Neural progenitor cell (in vitro differentiated cells): ENCODE data around the gene SVOP. TPM values are rescaled to one million over a fixed set of nuclear protein-coding genes. Genes with fewer than 3 reads are reported as not detected.
A peak's percentile ranks its signal among the peaks of the same experiment; 100 is the strongest.
"Not testable (repeated sequence)": the region's sequence is repeated elsewhere in the genome, so short reads cannot be mapped to it uniquely, and the experiment has no call there.

Experiments
- DNase-seq: peaks from one replicate; pipeline ENCODE4 v3.0.0-alpha.2; 2016; ENCODE audit warnings: low spot score
- H2AFZ ChIP-seq: fragments of 200-600 bp; sonication (generic); replicated peaks from 2 replicates; pipeline ENCODE4 v1.6.1; 2016; ENCODE audit warnings: antibody characterized with exemption
- H3F3A ChIP-seq: fragments of 200-600 bp; sonication (generic); 2 replicates; pipeline ENCODE4 v1.6.1; 2016; ENCODE audit warnings: antibody characterized with exemption, low read depth
- H3K27ac ChIP-seq: fragments of 200-600 bp; sonication (generic); 2 replicates; pipeline ENCODE4 v1.5.1; 2016; ENCODE audit warnings: mild to moderate bottlenecking
- H3K27me3 ChIP-seq: fragments of 200-600 bp; sonication (generic); 2 replicates; pipeline ENCODE4 v1.6.1; 2016; ENCODE audit warnings: mild to moderate bottlenecking, moderate library complexity
- H3K36me3 ChIP-seq: fragments of 200-600 bp; sonication (generic); 2 replicates; pipeline ENCODE4 v1.5.1; 2016
- H3K4me1 ChIP-seq: fragments of 200-600 bp; sonication (generic); 2 replicates; pipeline ENCODE4 v1.6.1; 2016; ENCODE audit warnings: mixed run types
- H3K4me2 ChIP-seq: fragments of 200-600 bp; sonication (generic); 2 replicates; pipeline ENCODE4 v1.6.1; 2016
- H3K4me3 ChIP-seq: fragments of 200-600 bp; sonication (generic); 2 replicates; pipeline ENCODE4 v1.5.1; 2016
- H3K79me2 ChIP-seq: fragments of 200-600 bp; sonication (generic); 2 replicates; pipeline ENCODE4 v1.6.1; 2016; ENCODE audit warnings: low read depth
- H3K9ac ChIP-seq: fragments of 200-600 bp; sonication (generic); 2 replicates; pipeline ENCODE4 v1.6.1; 2016
- H3K9me3 ChIP-seq: fragments of 200-600 bp; sonication (generic); 2 replicates; pipeline ENCODE4 v1.5.1; 2016; ENCODE audit warnings: low read depth
- H4K20me1 ChIP-seq: fragments of 200-600 bp; sonication (generic); 2 replicates; pipeline ENCODE4 v1.6.1; 2016; ENCODE audit warnings: low read depth
- H3K27ac Mint-ChIP-seq: 3 replicates; pipeline ENCODE4 v1.8.0; 2021; ENCODE audit warnings: mixed read lengths
- H3K27me3 Mint-ChIP-seq: 2 replicates; pipeline ENCODE4 v1.8.0; 2022; ENCODE audit warnings: low read depth, mild to moderate bottlenecking, inconsistent platforms, moderate library complexity, mixed read lengths; ENCODE audit not compliant: insufficient read depth
- H3K36me3 Mint-ChIP-seq: 3 replicates; pipeline ENCODE4 v1.8.0; 2021; ENCODE audit warnings: mixed read lengths
- H3K4me1 Mint-ChIP-seq: 3 replicates; pipeline ENCODE4 v1.8.0; 2021; ENCODE audit warnings: mixed read lengths
- H3K4me3 Mint-ChIP-seq: 3 replicates; pipeline ENCODE4 v1.8.0; 2021; ENCODE audit warnings: mild to moderate bottlenecking, moderate library complexity, mixed read lengths
- H3K9me3 Mint-ChIP-seq: 3 replicates; pipeline ENCODE4 v1.8.0; 2020; ENCODE audit warnings: mixed read lengths
- EZH2 ChIP-seq: fragments of 200-600 bp; sonication (generic); IDR thresholded peaks from 2 replicates; pipeline ENCODE4 v1.6.1; 2017; ENCODE audit warnings: antibody characterized with exemption, mild to moderate bottlenecking, moderate library complexity
- EZH2phosphoT487 ChIP-seq: fragments of 200-600 bp; sonication (generic); IDR thresholded peaks from 2 replicates; pipeline ENCODE4 v1.6.1; 2017; ENCODE audit warnings: antibody characterized with exemption
- total RNA-seq: library from RNA; depleted of rRNA; stranded (reverse); fragments of >200 nt; gene quantifications from 2 replicates; pipeline ENCODE4 v1.2.3, GENCODE V29; 2015; ENCODE audit warnings: low replicate concordance
- TF ChIP-seq, protein P1 (sequence below): fragments of 200-600 bp; sonication (generic); IDR thresholded peaks from 2 replicates; pipeline ENCODE4 v1.5.1; 2017; ENCODE audit warnings: antibody characterized with exemption, mild to moderate bottlenecking

Gene SVOP
- total RNA-seq, 1 donor from 2014 or later, result not detected

DNA sequence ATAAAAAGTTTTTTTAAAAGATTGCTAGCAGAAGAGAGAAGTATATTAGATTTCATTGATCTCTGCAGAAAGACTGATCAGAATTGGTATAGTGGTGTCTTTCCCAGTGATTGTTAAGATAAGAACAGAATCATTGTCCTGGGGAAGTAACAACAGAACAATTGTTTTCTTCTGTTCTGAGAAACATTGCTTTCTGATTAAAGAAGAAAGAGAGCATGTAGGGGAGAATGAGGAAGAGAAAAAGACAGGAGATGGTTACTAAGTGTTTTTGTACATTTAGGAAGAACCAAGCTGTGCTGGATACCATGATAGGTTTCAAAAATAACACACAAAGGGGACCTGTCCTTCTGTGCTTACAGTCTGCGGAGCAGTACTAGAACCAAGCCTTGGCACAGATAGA, 36.5 kb upstream of the SVOP start:
- Histone ChIP-seq H2AFZ (no peak overlapping the region), H3K79me2 (peaks cover 8% of the 10 kb centered on the region), H3K36me3 (no peaks in the 10 kb centered on the region), H3K4me2 (no peak overlapping the region), H3K9ac (peak overlapping the region; percentile 45), H3K4me1 (peaks cover 9% of the 10 kb centered on the region), H3K27me3 (no peaks in the 10 kb centered on the region), H3K4me3 (no peak overlapping the region), H3F3A (no peaks in the 10 kb centered on the region), H3K9me3 (no peaks in the 10 kb centered on the region), H4K20me1 (no peaks in the 10 kb centered on the region), H3K27ac (no peak overlapping the region)
- TF ChIP-seq, protein P1, sequence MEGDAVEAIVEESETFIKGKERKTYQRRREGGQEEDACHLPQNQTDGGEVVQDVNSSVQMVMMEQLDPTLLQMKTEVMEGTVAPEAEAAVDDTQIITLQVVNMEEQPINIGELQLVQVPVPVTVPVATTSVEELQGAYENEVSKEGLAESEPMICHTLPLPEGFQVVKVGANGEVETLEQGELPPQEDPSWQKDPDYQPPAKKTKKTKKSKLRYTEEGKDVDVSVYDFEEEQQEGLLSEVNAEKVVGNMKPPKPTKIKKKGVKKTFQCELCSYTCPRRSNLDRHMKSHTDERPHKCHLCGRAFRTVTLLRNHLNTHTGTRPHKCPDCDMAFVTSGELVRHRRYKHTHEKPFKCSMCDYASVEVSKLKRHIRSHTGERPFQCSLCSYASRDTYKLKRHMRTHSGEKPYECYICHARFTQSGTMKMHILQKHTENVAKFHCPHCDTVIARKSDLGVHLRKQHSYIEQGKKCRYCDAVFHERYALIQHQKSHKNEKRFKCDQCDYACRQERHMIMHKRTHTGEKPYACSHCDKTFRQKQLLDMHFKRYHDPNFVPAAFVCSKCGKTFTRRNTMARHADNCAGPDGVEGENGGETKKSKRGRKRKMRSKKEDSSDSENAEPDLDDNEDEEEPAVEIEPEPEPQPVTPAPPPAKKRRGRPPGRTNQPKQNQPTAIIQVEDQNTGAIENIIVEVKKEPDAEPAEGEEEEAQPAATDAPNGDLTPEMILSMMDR, result no peak
- no peak for TF ChIP-seq EZH2
- no peak for TF ChIP-seq EZH2phosphoT487
- H3K4me1 Mint-ChIP-seq, result peaks cover 13% of the 10 kb centered on the region
- no peaks in the 10 kb centered on the region for H3K27me3 Mint-ChIP-seq
- no peaks in the 10 kb centered on the region for H3K36me3 Mint-ChIP-seq
- H3K27ac Mint-ChIP-seq, result no peak overlapping the region
- no peak for DNase-seq
- H3K9me3 Mint-ChIP-seq, result no peaks in the 10 kb centered on the region
- H3K4me3 Mint-ChIP-seq, result no peak overlapping the region

DNA sequence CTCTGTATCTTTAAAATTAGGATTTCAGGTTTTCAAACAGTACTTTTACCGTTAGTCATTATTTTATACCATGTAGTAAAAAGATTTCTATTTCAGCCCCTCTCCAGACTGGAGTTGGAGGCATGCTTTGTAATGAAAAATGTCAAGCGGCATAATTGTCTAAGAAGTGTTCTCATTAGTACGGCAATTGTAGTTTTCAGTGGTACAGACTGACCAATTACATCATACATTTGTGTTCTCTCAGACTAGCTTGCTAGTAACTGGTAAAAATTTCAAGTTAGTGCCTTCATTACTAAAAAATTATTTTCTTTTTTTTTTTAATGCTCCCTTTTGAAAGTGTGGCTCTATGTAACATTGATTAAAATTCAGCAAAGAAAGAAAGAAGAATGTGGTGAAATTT, 36.0 kb upstream of the SVOP start:
- TF ChIP-seq EZH2, result no peak
- no peak for TF ChIP-seq EZH2phosphoT487
- TF ChIP-seq, protein P1, result no peak

DNA sequence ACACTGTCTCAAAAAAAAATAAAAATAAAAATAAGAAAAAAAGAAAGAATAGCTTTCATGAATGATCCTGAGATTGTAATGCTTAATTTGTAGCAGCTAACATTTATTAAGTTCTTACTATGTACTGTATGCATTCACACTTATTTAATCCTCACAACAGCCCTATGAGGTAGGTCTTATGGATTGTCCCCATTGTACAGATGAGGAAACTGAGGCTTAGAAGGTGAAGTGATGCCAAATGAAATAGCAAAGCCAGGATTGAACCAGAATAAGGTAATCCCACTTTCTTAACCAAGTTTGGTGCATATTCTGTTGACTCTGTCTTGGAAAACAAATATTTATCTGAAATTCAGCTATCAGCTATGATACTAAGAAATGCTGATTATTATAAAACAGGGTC, 33.7 kb upstream of the SVOP start:
- Mint-ChIP-seq H3K4me1 (peaks cover 19% of the 10 kb centered on the region), H3K27ac (no peak overlapping the region), H3K36me3 (no peaks in the 10 kb centered on the region), H3K4me3 (no peak overlapping the region), H3K9me3 (no peaks in the 10 kb centered on the region), H3K27me3 (no peaks in the 10 kb centered on the region)
- TF ChIP-seq EZH2, result no peak
- TF ChIP-seq, protein P1, result no peak
- no peak for TF ChIP-seq EZH2phosphoT487
- no peak for DNase-seq
- Histone ChIP-seq H3K4me3 (no peak overlapping the region), H3K27me3 (no peaks in the 10 kb centered on the region), H3K4me2 (no peak overlapping the region), H4K20me1 (no peaks in the 10 kb centered on the region), H3K79me2 (peaks cover 8% of the 10 kb centered on the region), H3K9me3 (no peaks in the 10 kb centered on the region), H3K27ac (no peak overlapping the region), H3K9ac (no peak overlapping the region), H3K36me3 (no peaks in the 10 kb centered on the region), H3K4me1 (peaks cover 9% of the 10 kb centered on the region), H2AFZ (no peak overlapping the region), H3F3A (no peaks in the 10 kb centered on the region)

More for the DNA sequence above, 36.0 kb upstream of the SVOP start:
- H3K36me3 ChIP-seq, result no peaks in the 10 kb centered on the region
- H3K27ac ChIP-seq, result no peak overlapping the region
- no peak overlapping the region for H2AFZ ChIP-seq
- no peaks in the 10 kb centered on the region for H4K20me1 ChIP-seq
- H3K9me3 Mint-ChIP-seq, result no peaks in the 10 kb centered on the region
- H3K27ac Mint-ChIP-seq, result no peak overlapping the region
- peak overlapping the region; percentile 45 for H3K9ac ChIP-seq
- H3K4me3 Mint-ChIP-seq, result no peak overlapping the region
- H3K27me3 ChIP-seq, result no peaks in the 10 kb centered on the region
- DNase-seq, result no peak
- no peaks in the 10 kb centered on the region for H3K27me3 Mint-ChIP-seq
- H3K4me1 Mint-ChIP-seq, result peaks cover 17% of the 10 kb centered on the region
- peaks cover 8% of the 10 kb centered on the region for H3K79me2 ChIP-seq
- H3K36me3 Mint-ChIP-seq, result no peaks in the 10 kb centered on the region
- no peak overlapping the region for H3K4me3 ChIP-seq
- no peaks in the 10 kb centered on the region for H3K9me3 ChIP-seq
- H3F3A ChIP-seq, result no peaks in the 10 kb centered on the region
- H3K4me1 ChIP-seq, result peaks cover 9% of the 10 kb centered on the region
- no peak overlapping the region for H3K4me2 ChIP-seq

DNA sequence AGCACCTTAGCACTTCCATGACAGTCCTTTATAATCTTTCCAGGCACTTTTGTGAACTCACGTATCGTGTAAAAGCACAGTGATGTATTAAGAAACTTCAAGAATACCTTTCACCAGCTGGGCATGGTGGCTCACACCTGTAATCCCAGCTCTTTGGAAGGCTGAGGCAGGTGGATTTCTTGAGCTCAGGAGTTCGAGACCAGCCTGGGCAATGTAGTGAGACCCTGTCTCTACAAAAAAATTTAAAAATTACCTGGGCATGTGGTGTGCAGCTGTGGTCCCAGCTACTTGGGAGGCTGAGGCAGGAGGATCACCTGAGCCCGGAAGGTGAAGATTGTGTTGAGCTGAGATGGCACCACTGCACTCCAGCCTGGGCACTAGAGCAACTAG, 33.3 kb upstream of the SVOP start:
- not testable (repeated sequence) for DNase-seq, H3F3A ChIP-seq, H3K9me3 ChIP-seq, H3K36me3 Mint-ChIP-seq, H3K9me3 Mint-ChIP-seq, H3K4me3 ChIP-seq, H2AFZ ChIP-seq, H3K4me1 ChIP-seq, H3K79me2 ChIP-seq, H3K27ac Mint-ChIP-seq, H3K27me3 Mint-ChIP-seq, H3K9ac ChIP-seq, H3K36me3 ChIP-seq, H3K27ac ChIP-seq, H4K20me1 ChIP-seq, H3K4me2 ChIP-seq, H3K27me3 ChIP-seq
- peaks cover 19% of the 10 kb centered on the region for H3K4me1 Mint-ChIP-seq
- H3K4me3 Mint-ChIP-seq, result peak overlapping the region; percentile 98
